Activated CD4-positive, alpha-beta T cell treated with anti-CD3 and anti-CD28 coated beads for 36 hours (primary cell): ENCODE measurements around the gene CLEC20A. TPM values are rescaled to one million over a fixed set of nuclear protein-coding genes. Genes with fewer than 3 reads are reported as not detected.

Experiments used
- ATAC-seq: fragments of 200-7000 bp; cut with Tn5 transposase; one replicate; pipeline ENCODE4 v1.10.0; 2021; ENCODE audit warnings: mild to moderate bottlenecking, moderate library complexity
- CTCF ChIA-PET: fragments of 350-600 bp; sonication (Branson Sonifier 250); formaldehyde crosslinking; loops from one replicate; lab custom pipeline; 2021; ENCODE audit warnings: antibody characterized with exemption; lab: Charles Lee
- POLR2A ChIA-PET: fragments of 350-600 bp; sonication (Branson Sonifier 250); formaldehyde crosslinking; loops from one replicate; lab custom pipeline; 2021; ENCODE audit warnings: antibody characterized with exemption, inconsistent platforms; lab: Charles Lee
- DNase-seq: peaks from one replicate; pipeline ENCODE4 v3.0.0-alpha.2; 2020
- H3K27ac Mint-ChIP-seq: one replicate; pipeline ENCODE4 v1.8.0; 2021; ENCODE audit warnings: mixed read lengths
- H3K27me3 Mint-ChIP-seq: one replicate; pipeline ENCODE4 v1.8.0; 2021; ENCODE audit warnings: mixed read lengths
- H3K36me3 Mint-ChIP-seq: one replicate; pipeline ENCODE4 v1.8.0; 2021; ENCODE audit warnings: low read depth, mixed read lengths
- H3K4me1 Mint-ChIP-seq: one replicate; pipeline ENCODE4 v1.8.0; 2021; ENCODE audit warnings: mixed read lengths
- H3K4me3 Mint-ChIP-seq: one replicate; pipeline ENCODE4 v1.8.0; 2021; ENCODE audit warnings: mild to moderate bottlenecking, moderate library complexity, mixed read lengths
- H3K9me3 Mint-ChIP-seq: one replicate; pipeline ENCODE4 v1.8.0; 2021; ENCODE audit warnings: low read depth, mixed read lengths
- intact Hi-C, 2 experiments: fragments of 100-400 bp; cut with DNase I in 1 of 2; cut with micrococcal nuclease in 1 of 2; formaldehyde crosslinking; loops; one replicate each; pipeline versions ENCODE4 v1.14.2 to v1.15.1; 2022 to 2024; cut with DNase I, micrococcal nuclease
- total RNA-seq, 2 experiments: library from RNA; stranded (reverse); gene quantifications; one replicate each; pipeline ENCODE4 v1.2.3, GENCODE V29; 2021

Gene CLEC20A
- not detected for total RNA-seq

DNA sequence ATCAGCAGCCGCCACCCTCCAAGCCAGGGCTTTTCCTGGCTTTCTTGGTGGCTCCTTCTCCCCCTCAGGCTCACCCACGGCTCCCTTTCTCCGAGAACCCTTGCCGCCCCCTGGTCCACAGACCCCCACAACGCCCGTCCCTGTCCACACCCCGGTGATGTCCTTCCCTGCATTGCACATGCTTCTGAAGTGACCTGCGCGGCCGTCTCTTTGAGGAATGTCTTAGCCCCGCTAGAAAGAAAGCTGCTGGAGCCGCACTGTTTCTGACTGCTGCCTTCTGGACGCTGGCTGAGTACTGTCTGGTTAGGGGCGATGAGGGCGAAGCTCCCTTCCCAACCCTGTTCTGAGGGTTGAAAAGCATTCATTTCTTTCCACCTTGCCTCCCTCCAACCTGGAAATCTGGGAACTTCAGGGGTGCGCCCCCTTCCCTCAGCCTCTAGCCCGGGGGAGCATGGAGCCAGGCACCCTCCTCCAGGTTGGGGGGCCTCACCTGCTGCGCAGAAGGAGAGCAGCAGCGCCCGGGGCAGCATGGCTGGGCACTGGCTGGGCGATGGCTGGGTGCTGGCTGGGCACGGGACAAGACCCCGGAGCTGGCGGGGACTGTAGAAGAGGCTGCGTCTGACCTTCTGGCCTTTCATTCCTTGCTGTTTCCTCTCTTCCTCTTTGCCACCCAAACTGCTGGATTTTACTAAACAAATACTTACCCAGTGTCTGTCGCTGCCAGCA lies at the start of gene CLEC20A:
Gene CLEC20A (minus strand): TSS at position 555 of the 726 bp plus-strand sequence. CDS start 25 bp downstream, at position 530.
- no peak for DNase-seq
- no peak within 1 kb of the TSS for H3K4me3 Mint-ChIP-seq
- CTCF ChIA-PET, result no interaction called here
- POLR2A ChIA-PET, result no interaction called here
- no peaks in the 10 kb centered on the region for H3K9me3 Mint-ChIP-seq
- H3K27ac Mint-ChIP-seq, result no peak within 1 kb of the TSS
- ATAC-seq, result no peak
- intact Hi-C loops, result no loop called here
- H3K4me1 Mint-ChIP-seq, result no peaks in the 10 kb centered on the region
- H3K27me3 Mint-ChIP-seq, result no peaks in the 10 kb centered on the region
- H3K36me3 Mint-ChIP-seq, result no peaks in the 10 kb centered on the region

DNA sequence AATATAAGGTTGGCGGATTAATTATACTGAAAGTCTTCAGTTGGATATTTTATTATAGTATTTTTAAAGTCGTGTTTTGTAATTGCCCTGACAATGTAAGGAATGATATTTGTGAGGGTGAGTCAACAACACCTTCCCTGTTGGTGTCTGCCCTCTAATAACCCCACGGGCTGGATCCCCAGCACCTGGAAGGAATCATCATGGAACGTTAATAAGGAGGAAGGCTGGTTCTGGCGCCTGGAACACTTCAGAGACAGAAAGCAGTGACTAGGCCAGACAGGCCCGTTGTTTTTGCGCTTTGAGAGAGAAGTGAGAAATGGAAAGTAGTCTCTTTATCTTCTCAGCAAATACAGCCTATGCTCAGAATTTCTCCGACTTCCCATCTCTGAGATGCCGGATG lies 47.8 kb upstream of the CLEC20A start:
- no peaks in the 10 kb centered on the region for H3K36me3 Mint-ChIP-seq
- H3K27ac Mint-ChIP-seq, result no peak overlapping the region
- H3K27me3 Mint-ChIP-seq, result no peaks in the 10 kb centered on the region
- intact Hi-C loops, result loop anchor here (5.0 kb wide), 4 partner anchors 323 to 823 kb away; partner anchors contain the start of genes AXDND1 (in 1 of the 2) and TOR3A (in 1 of the 2)
- POLR2A ChIA-PET, result no interaction called here
- peaks cover 2% of the 10 kb centered on the region for H3K4me1 Mint-ChIP-seq
- ATAC-seq, result no peak
- no peak overlapping the region for H3K4me3 Mint-ChIP-seq
- no peak for DNase-seq
- CTCF ChIA-PET, result interaction anchor here (0.6 to 3.1 kb wide), 7 partner anchors 12 to 480 kb away, joined by 3 to 12 read pairs (median 4); no protein-coding TSS in a partner anchor
- no peaks in the 10 kb centered on the region for H3K9me3 Mint-ChIP-seq

DNA sequence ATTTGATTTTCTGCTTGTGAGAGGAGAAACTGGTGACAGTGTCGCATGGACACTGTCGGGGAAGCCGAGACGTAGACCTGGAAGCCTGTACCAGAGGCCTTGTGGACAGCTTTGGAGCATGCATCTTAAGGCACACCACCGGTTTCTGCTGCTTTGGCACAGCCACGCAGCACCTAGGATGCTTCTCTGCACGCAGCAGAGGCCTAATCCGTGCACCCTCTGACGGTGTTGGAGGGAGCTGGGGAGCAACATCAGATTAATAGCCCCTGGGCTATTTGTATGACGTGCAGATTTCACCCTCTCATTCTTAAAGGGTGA lies 46.5 kb upstream of the CLEC20A start:
- intact Hi-C loops, result loop anchor here (5.0 kb wide), 4 partner anchors 324 to 824 kb away; partner anchors contain the start of genes AXDND1 (in 1 of the 2) and TOR3A (in 1 of the 2)
- no peaks in the 10 kb centered on the region for H3K9me3 Mint-ChIP-seq
- H3K36me3 Mint-ChIP-seq, result no peaks in the 10 kb centered on the region
- H3K27ac Mint-ChIP-seq, result no peak overlapping the region
- ATAC-seq, result peak; percentile 16
- POLR2A ChIA-PET, result interaction anchor here (0.6 kb wide), 1 partner anchor 37 kb away, joined by 3 read pairs; no protein-coding TSS in a partner anchor
- peak overlapping the region; percentile 84 for H3K4me3 Mint-ChIP-seq
- DNase-seq, result peak; percentile 32
- peaks cover 2% of the 10 kb centered on the region for H3K4me1 Mint-ChIP-seq
- CTCF ChIA-PET, result interaction anchor here (0.6 to 3.1 kb wide), 10 partner anchors 11 to 1423 kb away, joined by 3 to 12 read pairs (median 3); no protein-coding TSS in a partner anchor
- no peaks in the 10 kb centered on the region for H3K27me3 Mint-ChIP-seq

DNA sequence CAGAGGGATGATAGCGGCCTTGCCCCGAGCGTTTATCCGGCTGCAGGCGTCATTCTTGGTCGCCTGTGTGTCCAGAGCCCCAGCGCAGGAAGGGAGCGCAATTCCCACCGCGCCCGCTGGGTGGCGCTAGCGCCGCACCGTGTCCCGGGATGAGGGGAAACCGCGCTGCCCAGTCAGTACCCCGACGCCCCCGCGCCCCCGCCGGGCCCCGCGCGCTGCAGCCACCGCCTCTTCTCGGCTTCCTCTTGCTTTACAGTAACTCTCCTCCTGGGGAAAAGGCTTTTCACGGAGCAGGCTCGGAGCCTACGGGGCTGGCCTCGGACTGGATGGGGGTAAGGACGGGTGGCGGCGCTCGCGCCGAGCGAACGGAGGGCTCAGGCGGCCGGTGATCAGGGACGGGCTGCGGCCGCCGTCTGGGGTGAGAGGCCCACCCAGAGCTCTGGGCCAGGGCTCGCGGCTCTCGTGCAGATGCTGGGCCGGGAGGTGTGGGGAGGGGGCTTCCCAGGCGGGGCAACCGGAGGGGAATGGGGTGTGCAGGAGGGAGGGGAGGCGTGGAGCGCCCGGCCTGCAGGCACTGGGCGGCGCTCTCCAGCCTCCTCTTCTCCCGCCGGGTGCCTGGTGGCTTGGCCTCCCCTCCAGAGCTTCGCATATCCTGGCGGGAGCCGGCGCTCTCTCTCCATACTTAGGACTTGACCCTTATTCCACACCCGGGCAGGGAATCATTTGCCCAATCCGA lies 46.0 kb upstream of the CLEC20A start:
- POLR2A ChIA-PET, result interaction anchor here (0.6 kb wide), 1 partner anchor 38 kb away, joined by 3 read pairs; no protein-coding TSS in a partner anchor
- peak; percentile 88 for ATAC-seq

DNA sequence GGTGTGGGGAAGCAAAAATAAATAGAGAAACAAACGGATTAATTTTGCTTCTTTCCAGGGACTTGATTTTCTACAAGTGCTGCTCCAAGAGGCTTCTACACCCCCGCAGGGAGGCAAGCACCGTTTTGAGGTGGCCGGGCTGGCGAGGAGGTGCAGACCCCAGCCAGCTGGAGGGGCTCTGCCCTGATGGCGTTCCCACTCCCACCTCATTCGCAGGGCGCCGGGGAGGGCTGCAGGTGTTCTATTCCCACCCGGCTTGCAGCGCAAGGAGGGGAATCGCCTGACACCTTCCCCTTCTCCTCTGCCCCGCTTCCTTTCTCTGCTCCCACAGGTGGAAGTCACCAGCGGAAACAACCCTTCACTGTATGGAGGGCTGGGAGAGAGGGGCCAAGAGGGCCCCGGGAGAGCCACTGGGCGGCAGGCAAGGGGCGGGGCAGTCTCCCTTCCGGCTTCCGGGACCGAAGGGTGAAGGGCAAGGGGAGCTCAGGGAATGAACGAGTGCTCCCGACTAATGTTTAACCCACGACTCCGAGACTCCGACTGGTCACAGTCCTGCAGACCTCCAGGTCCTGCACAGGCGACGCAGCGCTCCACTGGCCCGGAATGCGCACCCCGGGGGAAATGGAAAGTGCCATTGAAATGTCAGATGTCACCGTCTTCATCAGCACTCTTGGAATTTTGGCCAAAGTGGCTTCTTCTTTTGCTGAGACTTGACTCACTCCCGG lies 45.2 kb upstream of the CLEC20A start:
- peak overlapping the region; percentile 84 for H3K4me3 Mint-ChIP-seq
- peaks cover 2% of the 10 kb centered on the region for H3K4me1 Mint-ChIP-seq
- ChIA-PET CTCF (interaction anchor here (0.6 to 3.1 kb wide), 7 partner anchors 9 to 706 kb away, joined by 3 to 12 read pairs (median 4); no protein-coding TSS in a partner anchor), POLR2A (no interaction called here)
- no peaks in the 10 kb centered on the region for H3K9me3 Mint-ChIP-seq
- ATAC-seq (peak; percentile 69), DNase-seq (peak; percentile 64)
- H3K27me3 Mint-ChIP-seq, result no peaks in the 10 kb centered on the region
- H3K36me3 Mint-ChIP-seq, result no peaks in the 10 kb centered on the region
- intact Hi-C loops, result loop anchor here (1.0 to 5.0 kb wide), 8 partner anchors 183 to 825 kb away; partner anchors contain the start of genes AXDND1 (in 2 of the 2), RALGPS2 (in 1 of the 2) and TOR3A (in 1 of the 2)
- peak overlapping the region; percentile 85 for H3K27ac Mint-ChIP-seq

More for the DNA sequence above, 46.0 kb upstream of the CLEC20A start:
- DNase-seq, result peak; percentile 93
- H3K9me3 Mint-ChIP-seq, result no peaks in the 10 kb centered on the region
- no peaks in the 10 kb centered on the region for H3K36me3 Mint-ChIP-seq
- H3K27ac Mint-ChIP-seq, result peak overlapping the region; percentile 85
- peak overlapping the region; percentile 84 for H3K4me3 Mint-ChIP-seq
- intact Hi-C loops, result loop anchor here (1.0 to 5.0 kb wide), 8 partner anchors 183 to 825 kb away; partner anchors contain the start of genes AXDND1 (in 2 of the 2), RALGPS2 (in 1 of the 2) and TOR3A (in 1 of the 2)
- H3K4me1 Mint-ChIP-seq, result peaks cover 2% of the 10 kb centered on the region
- CTCF ChIA-PET, result interaction anchor here (0.6 to 3.1 kb wide), 13 partner anchors 10 to 1424 kb away, joined by 3 to 12 read pairs (median 4); no protein-coding TSS in a partner anchor
- H3K27me3 Mint-ChIP-seq, result no peaks in the 10 kb centered on the region

DNA sequence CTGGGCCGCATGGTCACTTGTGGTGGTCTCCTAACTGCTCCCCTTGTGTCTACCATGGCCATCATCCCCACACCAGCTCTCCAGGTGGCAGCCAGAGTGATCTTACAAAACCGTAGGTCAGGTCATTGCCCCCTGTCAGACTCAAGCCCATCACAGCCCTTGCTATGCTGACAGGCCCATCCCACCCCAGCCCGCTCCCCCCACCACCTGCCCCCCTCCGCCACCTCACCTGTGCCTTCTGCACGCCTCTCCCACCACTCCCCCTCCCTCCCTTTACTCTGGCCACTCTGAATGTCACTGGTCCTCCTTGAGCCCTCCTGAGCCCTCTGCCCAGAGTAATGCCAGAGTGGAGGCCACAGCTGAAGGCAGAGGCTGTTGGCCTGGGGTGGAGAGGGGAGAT lies 44.6 kb upstream of the CLEC20A start:
- H3K9me3 Mint-ChIP-seq, result no peaks in the 10 kb centered on the region
- H3K4me3 Mint-ChIP-seq, result peak overlapping the region; percentile 84
- ATAC-seq, result no peak
- intact Hi-C loops, result loop anchor here (5.0 kb wide), 4 partner anchors 326 to 826 kb away; partner anchors contain the start of genes AXDND1 (in 1 of the 2) and TOR3A (in 1 of the 2)
- CTCF ChIA-PET, result interaction anchor here (0.6 to 3.1 kb wide), 7 partner anchors 9 to 464 kb away, joined by 3 to 12 read pairs (median 5); no protein-coding TSS in a partner anchor
- no peak for DNase-seq
- peaks cover 2% of the 10 kb centered on the region for H3K4me1 Mint-ChIP-seq
- H3K36me3 Mint-ChIP-seq, result no peaks in the 10 kb centered on the region
- H3K27me3 Mint-ChIP-seq, result no peaks in the 10 kb centered on the region
- POLR2A ChIA-PET, result no interaction called here
- no peak overlapping the region for H3K27ac Mint-ChIP-seq

DNA sequence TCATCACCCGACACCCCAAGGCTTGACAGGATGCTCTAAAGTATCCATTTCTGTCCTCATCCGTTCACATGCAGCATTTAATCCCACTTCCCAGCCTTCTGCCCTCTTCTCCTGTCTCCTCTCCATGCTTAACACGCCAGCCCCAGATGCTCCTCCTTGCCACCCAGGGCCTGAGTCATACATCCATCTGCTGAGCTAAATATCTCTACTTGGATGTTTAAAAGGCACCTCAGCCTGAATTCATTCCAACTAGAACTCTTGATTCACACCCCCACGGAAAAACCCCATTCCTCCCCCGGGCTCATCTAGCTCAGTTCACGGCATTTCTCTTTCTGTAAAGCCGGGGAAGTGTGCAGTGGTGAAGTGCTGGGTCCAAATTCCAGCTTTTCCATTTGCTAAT lies 43.9 kb upstream of the CLEC20A start:
- intact Hi-C loops, result loop anchor here (5.0 kb wide), 4 partner anchors 327 to 827 kb away; partner anchors contain the start of genes AXDND1 (in 1 of the 2) and TOR3A (in 1 of the 2)
- Mint-ChIP-seq H3K4me3 (no peak overlapping the region), H3K27me3 (no peaks in the 10 kb centered on the region), H3K9me3 (no peaks in the 10 kb centered on the region), H3K36me3 (no peaks in the 10 kb centered on the region), H3K4me1 (peaks cover 2% of the 10 kb centered on the region), H3K27ac (no peak overlapping the region)
- CTCF ChIA-PET, result interaction anchor here (0.5 to 2.7 kb wide), 7 partner anchors 41 to 497 kb away, joined by 3 to 11 read pairs (median 3); no protein-coding TSS in a partner anchor
- ATAC-seq (no peak), DNase-seq (no peak)
- POLR2A ChIA-PET, result no interaction called here

DNA sequence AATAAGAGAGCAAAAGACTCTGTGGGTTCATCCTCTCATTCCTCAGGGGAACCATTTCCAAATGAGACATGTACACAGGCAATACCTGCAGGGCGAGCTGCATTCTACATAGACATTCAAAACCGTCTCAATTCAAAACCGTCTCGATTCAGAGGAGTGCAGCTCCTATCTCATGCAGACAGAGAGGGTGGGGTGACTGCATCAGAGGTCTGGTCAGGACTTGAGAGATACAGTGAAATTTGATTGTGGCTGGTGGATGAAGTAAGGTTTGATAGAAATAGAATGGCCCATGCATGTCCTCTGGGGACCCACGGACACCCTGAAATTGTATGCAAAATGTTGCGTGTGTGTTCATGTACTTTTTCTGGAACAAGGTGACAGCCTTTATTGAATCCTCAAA lies 43.4 kb upstream of the CLEC20A start:
- Mint-ChIP-seq H3K27me3 (no peaks in the 10 kb centered on the region), H3K9me3 (no peaks in the 10 kb centered on the region), H3K4me3 (no peak overlapping the region), H3K36me3 (no peaks in the 10 kb centered on the region), H3K27ac (no peak overlapping the region), H3K4me1 (peaks cover 2% of the 10 kb centered on the region)
- ChIA-PET POLR2A (no interaction called here), CTCF (interaction anchor here (0.5 to 2.7 kb wide), 5 partner anchors 40 to 498 kb away, joined by 3 to 11 read pairs (median 3); no protein-coding TSS in a partner anchor)
- DNase-seq (no peak), ATAC-seq (no peak)
- intact Hi-C loops, result loop anchor here (5.0 kb wide), 4 partner anchors 327 to 827 kb away; partner anchors contain the start of genes AXDND1 (in 1 of the 2) and TOR3A (in 1 of the 2)

DNA sequence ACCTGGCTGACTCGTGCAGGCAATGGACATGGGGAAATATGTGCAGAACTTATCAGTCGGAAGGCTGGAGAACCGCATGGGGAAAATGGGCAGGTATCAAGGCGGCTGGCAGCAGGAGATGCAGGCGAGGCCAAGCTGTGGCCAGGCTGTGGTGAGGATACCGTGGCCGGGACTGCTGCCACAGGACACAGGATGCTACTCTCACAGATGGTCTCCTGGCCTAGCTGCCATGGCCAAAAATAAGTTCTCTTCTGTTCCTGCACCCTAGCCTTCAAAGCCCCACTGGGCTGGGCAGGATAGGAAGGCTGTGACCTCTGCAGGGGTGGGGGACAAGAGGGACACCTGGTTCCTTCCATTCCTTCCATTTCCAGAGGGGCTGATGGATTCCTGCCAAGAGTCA lies 42.5 kb upstream of the CLEC20A start:
- Mint-ChIP-seq H3K27ac (no peak overlapping the region), H3K4me3 (no peak overlapping the region), H3K36me3 (no peaks in the 10 kb centered on the region), H3K27me3 (no peaks in the 10 kb centered on the region), H3K9me3 (no peaks in the 10 kb centered on the region), H3K4me1 (peaks cover 2% of the 10 kb centered on the region)
- no peak for DNase-seq
- CTCF ChIA-PET, result interaction anchor here (0.7 to 0.9 kb wide), 2 partner anchors 48 to 199 kb away, joined by 3 read pairs; no protein-coding TSS in a partner anchor
- intact Hi-C loops, result no loop called here
- no peak for ATAC-seq
- POLR2A ChIA-PET, result no interaction called here

DNA sequence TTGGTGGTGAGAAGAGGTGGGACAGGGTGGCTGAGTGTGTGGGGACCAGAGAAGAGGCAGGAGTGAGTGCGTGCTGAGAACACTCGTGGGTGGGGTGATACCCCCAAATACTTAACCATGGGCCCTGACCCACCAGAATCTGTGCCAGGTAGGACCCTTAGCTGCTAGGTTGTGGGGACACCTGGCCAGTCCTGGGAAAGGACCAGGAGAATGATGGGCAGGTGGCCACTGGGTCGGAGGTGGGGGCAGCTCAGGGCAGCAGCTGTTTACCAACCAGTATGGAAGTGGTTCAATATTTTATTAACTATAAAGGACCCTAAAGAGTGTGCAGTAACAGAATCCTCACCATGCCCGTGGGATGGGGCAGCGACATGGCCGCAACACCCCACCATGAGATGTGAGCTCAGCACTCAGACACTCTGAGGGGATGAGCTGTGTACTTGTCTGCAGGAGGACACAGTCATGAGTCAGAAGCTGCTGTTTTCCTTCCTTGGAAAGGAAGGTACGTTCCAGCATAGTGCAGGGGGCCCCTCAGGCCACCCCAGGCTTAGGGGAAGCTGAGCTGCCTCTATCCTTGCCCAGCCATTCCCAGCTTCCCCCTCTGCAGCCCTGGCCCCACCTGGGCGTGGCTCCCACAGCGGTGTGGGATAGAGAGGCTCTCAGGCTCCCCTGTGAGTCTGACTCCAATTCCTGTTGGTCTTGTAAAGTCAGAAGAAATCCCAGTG lies 41.6 kb upstream of the CLEC20A start:
- no peaks in the 10 kb centered on the region for H3K9me3 Mint-ChIP-seq
- POLR2A ChIA-PET, result no interaction called here
- no peak overlapping the region for H3K4me3 Mint-ChIP-seq
- peaks cover 2% of the 10 kb centered on the region for H3K4me1 Mint-ChIP-seq
- ATAC-seq (no peak), DNase-seq (no peak)
- CTCF ChIA-PET, result interaction anchor here (0.9 kb wide), 1 partner anchor 49 kb away, joined by 3 read pairs; no protein-coding TSS in a partner anchor
- intact Hi-C loops, result no loop called here
- H3K27me3 Mint-ChIP-seq, result no peaks in the 10 kb centered on the region
- H3K27ac Mint-ChIP-seq, result no peak overlapping the region
- H3K36me3 Mint-ChIP-seq, result no peaks in the 10 kb centered on the region
